Colonic mucosa (tissue), 4 donors: Measurements from ENCODE around the gene THADA. TPM values are rescaled to one million over a fixed set of nuclear protein-coding genes. Genes with fewer than 3 reads are reported as not detected.

ENCODE experiments used
- DNase-seq: peaks from one replicate; pipeline ENCODE4 v3.0.0-alpha.2; 2020
- H3K27ac ChIP-seq: fragments of 200-600 bp; one replicate; pipeline ENCODE4 v1.8.0; 2021
- H3K27me3 ChIP-seq: fragments of 200-600 bp; one replicate; pipeline ENCODE4 v1.8.0; 2021
- H3K36me3 ChIP-seq: fragments of 200-600 bp; one replicate; pipeline ENCODE4 v1.8.0; 2021
- H3K4me1 ChIP-seq: fragments of 200-600 bp; one replicate; pipeline ENCODE4 v1.8.0; 2021; ENCODE audit warnings: mild to moderate bottlenecking
- H3K4me3 ChIP-seq: fragments of 200-600 bp; one replicate; pipeline ENCODE4 v1.8.0; 2021
- H3K9ac ChIP-seq, 2 donors: one replicate each; pipeline ENCODE4 v1.7.0; 2013; ENCODE audit warnings: control low read depth in 2 of 2, low read depth in 2 of 2, low read length in 2 of 2
- H3K9me3 ChIP-seq: fragments of 200-600 bp; one replicate; pipeline ENCODE4 v1.8.0; 2021
- intact Hi-C: fragments of 100-400 bp; cut with DNase I; formaldehyde crosslinking; loops from one replicate; pipeline ENCODE4 v1.14.1; 2022
- total RNA-seq, 2 donors: library from RNA; stranded (reverse); fragmentation: NEBNext Ultra II Directional in 1 of 2; extraction: Animal tissue kit (Norgen Biotek cat#: 25700) in 1 of 2; gene quantifications; one replicate each; pipeline ENCODE4 v1.2.1, GENCODE V29; 2021
- TF ChIP-seq, protein P1 (sequence below): fragments of 200-600 bp; IDR thresholded peaks from one replicate; pipeline ENCODE4 v1.8.0; 2022; ENCODE audit warnings: antibody characterized with exemption, mild to moderate bottlenecking
- donor health status: healthy.
- donor health status: DM: no; HTN: no; CAD: no.
- donor health status: DM: no; HTN: no; CAD: no.

The THADA gene
- total RNA-seq, 2 donors from 2014 or later = 14.6 to 31.4 TPM

DNA sequence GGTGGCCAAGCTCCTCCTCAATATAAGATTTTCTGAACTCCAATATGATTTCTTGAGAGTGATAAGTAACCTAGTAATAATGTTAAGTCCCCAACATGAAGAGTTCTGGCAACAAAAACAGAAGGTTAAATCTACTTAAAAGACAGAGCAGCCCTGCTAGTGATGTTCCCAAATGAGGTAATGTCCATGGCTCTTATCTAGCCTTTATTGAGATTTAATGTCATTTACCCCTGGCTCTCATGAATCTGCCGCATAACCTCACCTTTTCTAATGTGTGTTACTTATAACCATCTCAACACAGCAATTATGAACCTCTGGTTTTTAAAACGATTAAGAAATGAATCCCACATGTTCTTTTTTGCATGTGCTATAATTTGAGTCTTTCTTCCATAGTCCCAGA, 201.9 kb downstream of the THADA start:
- TF ChIP-seq, protein P1, sequence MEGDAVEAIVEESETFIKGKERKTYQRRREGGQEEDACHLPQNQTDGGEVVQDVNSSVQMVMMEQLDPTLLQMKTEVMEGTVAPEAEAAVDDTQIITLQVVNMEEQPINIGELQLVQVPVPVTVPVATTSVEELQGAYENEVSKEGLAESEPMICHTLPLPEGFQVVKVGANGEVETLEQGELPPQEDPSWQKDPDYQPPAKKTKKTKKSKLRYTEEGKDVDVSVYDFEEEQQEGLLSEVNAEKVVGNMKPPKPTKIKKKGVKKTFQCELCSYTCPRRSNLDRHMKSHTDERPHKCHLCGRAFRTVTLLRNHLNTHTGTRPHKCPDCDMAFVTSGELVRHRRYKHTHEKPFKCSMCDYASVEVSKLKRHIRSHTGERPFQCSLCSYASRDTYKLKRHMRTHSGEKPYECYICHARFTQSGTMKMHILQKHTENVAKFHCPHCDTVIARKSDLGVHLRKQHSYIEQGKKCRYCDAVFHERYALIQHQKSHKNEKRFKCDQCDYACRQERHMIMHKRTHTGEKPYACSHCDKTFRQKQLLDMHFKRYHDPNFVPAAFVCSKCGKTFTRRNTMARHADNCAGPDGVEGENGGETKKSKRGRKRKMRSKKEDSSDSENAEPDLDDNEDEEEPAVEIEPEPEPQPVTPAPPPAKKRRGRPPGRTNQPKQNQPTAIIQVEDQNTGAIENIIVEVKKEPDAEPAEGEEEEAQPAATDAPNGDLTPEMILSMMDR = no peak
- H3K27ac ChIP-seq = no peak overlapping the region
- no peaks in the 10 kb centered on the region for H3K36me3 ChIP-seq
- no peak overlapping the region for H3K4me3 ChIP-seq
- intact Hi-C loops = no loop called here
- H3K4me1 ChIP-seq = no peaks in the 10 kb centered on the region
- no peak for DNase-seq
- no peaks in the 10 kb centered on the region for H3K9me3 ChIP-seq
- H3K9ac ChIP-seq = no peak overlapping the region
- H3K27me3 ChIP-seq = no peaks in the 10 kb centered on the region

GRCh38 chr2:43391878-43392215, 204.0 kb downstream of the THADA start:
- Histone ChIP-seq H3K27me3 (no peaks in the 10 kb centered on the region), H3K9ac (no peak overlapping the region), H3K36me3 (no peaks in the 10 kb centered on the region), H3K4me1 (no peaks in the 10 kb centered on the region), H3K4me3 (no peak overlapping the region), H3K9me3 (no peaks in the 10 kb centered on the region), H3K27ac (no peak overlapping the region)
- TF ChIP-seq, protein P1 = no peak
- intact Hi-C loops = no loop called here
- no peak for DNase-seq

GRCh38 chr2:43391201-43391877, 204.5 kb downstream of the THADA start:
- Histone ChIP-seq H3K4me3 (no peak overlapping the region), H3K27ac (no peak overlapping the region), H3K36me3 (no peaks in the 10 kb centered on the region), H3K27me3 (no peaks in the 10 kb centered on the region), H3K4me1 (no peaks in the 10 kb centered on the region), H3K9me3 (no peaks in the 10 kb centered on the region), H3K9ac (no peak overlapping the region)
- DNase-seq = no peak
- intact Hi-C loops = no loop called here
- TF ChIP-seq, protein P1 = no peak

DNA sequence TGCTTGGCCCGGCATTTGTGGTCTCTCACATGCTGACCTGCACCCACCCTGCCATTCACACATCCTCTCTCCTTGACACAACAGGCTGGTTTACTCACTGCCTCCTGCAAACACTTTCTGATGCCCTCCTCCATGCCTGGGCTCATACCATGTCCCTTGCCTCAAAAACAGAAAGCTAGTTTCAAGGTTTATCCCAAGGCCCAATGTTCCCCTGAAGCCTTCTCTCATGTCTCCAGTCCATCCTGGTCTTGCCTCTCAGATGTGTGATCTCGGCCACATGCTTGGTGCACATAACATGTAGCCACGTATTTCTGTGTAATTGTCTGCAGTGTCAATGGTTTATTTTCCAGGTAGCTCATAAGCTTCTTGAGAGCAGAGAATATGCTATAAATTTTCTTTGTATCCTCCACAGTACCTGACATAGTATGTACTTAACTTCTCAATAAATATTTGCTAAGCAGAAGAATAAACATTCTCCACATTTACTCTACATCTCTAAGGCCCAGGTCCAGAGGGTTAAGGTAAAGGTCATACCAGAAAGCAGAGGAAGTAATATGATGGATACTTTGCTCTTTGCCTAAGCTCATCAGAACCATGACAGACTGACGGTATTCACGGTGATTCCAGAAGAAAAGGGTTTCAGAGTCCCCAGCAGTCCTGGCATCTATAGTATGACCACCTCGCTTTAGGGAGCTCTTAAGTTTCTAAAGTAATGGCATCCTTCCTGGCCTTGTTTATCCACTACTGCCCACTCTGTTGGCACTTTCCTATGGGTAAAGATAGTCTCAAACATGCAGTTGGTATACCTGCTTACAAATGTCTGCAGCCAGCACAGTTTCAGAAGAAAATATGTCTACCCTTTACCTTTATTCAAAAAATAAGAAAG, 206.0 kb downstream of the THADA start:
- TF ChIP-seq, protein P1 = no peak
- Histone ChIP-seq H3K27ac (no peak overlapping the region), H3K4me1 (no peaks in the 10 kb centered on the region), H3K9me3 (no peaks in the 10 kb centered on the region), H3K36me3 (no peaks in the 10 kb centered on the region), H3K4me3 (no peak overlapping the region), H3K9ac (no peak overlapping the region), H3K27me3 (no peaks in the 10 kb centered on the region)
- intact Hi-C loops = no loop called here
- no peak for DNase-seq

DNA sequence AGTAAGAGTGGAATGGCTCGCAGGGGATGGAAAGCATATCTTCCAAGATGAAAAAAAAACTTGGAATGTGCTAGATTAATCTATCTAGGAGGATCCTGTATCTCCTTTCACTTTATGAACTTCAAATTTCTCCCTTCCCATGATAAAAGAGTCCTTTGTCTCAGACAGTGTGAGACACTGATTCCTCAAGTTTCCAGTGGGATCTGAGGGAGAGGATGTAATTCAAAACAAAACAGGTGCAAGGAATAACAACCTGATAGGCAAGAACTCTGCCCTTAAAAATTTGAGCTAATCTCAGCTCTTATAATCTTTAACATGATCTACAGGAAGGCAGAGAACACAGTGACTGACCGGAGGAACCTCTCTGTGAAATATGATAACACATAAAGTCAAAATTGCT, 207.5 kb downstream of the THADA start:
- H3K9me3 ChIP-seq = no peaks in the 10 kb centered on the region
- H3K27me3 ChIP-seq = no peaks in the 10 kb centered on the region
- H3K4me1 ChIP-seq = no peaks in the 10 kb centered on the region
- no peak overlapping the region for H3K9ac ChIP-seq
- no peak for DNase-seq
- intact Hi-C loops = no loop called here
- no peak overlapping the region for H3K27ac ChIP-seq
- H3K36me3 ChIP-seq = no peaks in the 10 kb centered on the region
- no peak overlapping the region for H3K4me3 ChIP-seq
- TF ChIP-seq, protein P1 = no peak
